GM19468 (cell line): ENCODE measurements around the gene ARHGDIG.
"Not testable (repeated sequence)": the region's sequence is repeated elsewhere in the genome, so short reads cannot be mapped to it uniquely, and the experiment has no call there.

Experiments used
- ATAC-seq: cut with Tn5 transposase; IDR thresholded peaks from one replicate; pipeline ENCODE4 v1.9.1; 2021; ENCODE audit warnings: mild to moderate bottlenecking, moderate library complexity, moderate number of reproducible peaks; ENCODE audit not compliant: unreplicated experiment; ENCODE audit errors: extremely low read depth

The ARHGDIG gene

DNA sequence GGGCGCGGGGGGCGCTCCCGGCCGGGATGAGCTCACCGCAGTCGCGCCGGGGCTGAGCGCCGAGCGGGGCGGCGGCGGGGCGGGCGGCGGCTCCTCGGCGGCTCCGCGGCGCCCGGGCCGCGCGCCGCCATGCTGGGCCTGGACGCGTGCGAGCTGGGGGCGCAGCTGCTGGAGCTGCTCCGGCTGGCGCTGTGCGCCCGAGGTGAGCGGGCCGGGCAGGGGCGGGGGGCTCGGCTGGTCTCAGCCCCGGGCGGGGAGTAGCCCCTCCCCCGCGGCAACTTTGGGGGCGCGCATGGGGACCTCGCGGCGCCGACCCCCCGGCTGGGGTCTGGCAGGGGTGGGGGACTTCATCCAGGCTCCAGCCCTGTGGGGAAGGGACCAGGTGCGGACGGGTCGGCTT lies at the start of gene ARHGDIG:
Gene ARHGDIG (plus strand): TSS at position 40 of the 400 bp plus-strand sequence. CDS start 90 bp downstream, at position 130.
- no peak for ATAC-seq

DNA sequence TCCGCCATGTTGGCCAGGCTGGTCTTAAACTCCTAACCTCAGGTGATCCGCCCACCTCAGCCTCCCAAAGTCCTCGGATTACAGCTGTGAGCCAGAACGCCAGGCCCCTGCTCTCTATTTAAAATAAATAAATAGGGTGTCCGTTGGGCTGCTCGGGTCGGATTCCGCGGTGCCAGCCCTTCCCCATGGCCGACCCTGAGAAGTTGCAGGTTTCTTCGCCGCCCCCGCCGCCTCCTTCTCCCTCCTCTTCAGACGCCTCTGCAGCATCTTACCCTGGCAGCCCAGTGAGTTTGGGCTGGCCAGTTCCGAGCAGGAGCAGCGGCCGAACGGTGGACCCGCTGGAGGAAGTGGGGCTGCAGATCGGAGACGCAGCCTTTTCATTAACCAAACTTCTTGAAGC lies 49.4 kb upstream of the ARHGDIG start:
- no peak for ATAC-seq

DNA sequence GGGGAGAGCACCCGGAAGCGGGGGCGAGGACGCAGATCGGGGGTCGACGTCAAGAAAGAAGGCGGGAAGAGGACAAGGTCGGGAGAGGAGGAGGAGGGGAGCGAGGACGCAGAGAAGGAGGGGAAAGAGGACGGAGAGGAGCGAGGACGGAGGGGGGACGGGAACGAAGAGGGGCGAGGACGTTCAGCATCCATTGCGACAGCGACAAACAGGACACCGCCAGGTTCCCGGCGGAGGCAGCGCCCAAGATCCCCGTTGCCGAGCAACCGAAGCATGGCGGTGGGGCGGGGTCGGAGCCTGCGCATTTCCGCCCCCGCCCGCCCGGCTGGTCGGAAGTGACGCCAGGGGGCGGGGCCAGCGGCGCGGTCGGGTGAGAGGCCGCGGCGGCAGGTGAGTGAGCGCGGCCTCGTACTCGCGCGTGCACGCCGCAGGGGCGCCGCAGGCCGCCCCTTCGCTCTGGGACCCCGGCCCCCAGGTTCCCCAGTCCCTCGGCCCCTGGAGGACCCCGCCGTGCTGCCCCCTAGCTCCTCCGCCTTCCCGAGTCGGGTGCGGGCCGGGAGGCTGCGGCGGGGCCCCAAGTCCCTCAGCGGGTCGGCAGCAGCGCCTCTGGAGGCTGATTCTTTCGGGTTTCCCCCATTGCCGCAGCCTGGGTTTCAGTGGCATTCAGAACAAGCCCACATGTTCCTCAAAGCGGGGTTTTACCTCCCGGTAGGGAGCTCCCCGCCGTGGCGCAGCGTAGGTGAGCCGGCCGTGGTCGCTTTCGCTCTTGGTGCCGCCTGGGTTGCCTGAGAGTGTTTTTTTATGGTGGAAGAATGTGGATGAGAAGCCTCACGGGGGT lies 45.7 kb upstream of the ARHGDIG start, which contains the start of gene FAM234A:
Gene FAM234A (plus strand): TSS at position 354 of the 838 bp plus-strand sequence. CDS start 19,593 bp downstream, outside the sequence.
- peak; percentile 43 for ATAC-seq

DNA sequence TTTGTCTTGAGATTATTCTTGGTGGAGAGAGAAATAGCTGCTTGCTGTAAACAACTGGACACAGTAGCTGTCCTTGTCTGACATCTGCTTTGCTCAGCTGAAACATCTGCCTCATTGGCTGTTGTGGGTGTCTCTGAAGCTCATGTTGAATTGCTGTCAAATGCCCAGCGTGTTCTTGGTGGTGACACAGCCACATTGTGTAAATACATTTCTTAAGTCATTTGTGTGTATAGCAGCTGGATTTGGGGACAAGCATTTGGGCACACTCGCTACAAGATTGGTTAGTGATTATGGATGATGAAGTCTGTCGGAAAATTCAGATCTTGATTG lies 40.5 kb upstream of the ARHGDIG start:
- ATAC-seq = no peak

DNA sequence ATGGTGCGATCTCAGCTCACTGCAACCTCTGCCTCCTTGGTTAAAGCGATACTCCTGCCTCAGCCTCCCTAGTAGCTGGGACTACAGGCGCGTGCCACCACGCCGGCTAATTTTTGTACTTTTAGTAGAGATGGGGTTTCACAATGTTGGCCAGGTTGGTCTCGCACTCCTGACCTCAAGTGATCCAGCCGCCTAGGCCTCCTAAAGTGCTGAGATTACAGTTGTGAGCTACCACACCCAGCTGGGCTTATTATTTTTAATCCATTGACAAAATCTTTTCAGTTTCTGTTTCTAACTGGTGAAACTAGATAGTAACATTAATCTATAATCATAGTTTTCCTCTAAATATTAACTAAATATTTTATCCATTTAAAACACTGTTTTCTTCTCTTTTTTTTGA lies 39.8 kb upstream of the ARHGDIG start:
- no peak for ATAC-seq

DNA sequence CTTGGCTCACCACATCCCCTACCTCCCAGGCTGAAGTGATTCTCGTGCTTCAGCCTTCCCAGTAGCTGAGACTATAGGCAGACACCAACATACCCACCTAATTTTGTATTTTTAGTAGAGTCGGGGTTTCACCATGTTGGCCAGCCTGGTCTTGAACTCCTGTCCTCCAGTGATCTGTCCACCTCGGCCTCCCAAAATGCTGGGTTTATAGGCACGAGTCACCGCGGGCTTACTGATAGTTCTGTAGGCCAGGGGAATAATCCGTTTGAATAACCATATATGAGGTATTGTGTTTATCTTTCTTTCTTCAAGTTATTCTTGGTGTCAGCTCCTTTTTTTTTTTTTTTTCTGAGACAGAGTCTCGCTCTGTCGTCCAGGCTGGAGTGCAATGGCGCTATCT lies 38.1 kb upstream of the ARHGDIG start:
- no peak for ATAC-seq

DNA sequence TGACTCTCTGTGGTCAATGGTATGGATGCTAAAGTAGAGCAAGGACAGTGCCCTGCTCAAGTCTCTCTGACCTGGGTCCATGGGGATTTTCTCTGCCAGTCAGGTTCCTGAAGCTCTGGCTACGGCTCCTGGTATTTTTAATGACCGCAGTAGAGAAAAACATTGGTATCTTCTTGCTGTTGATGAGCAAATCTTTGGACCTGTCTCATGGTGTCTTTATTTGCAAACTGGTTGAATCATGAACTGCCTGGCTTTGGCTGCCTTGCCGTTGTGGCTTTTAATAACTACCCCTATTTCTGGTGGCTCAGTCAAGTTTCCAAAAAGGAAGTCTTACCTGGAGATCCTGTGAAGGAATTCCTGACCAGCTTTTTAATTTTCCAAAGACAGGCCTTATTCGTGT lies 37.0 kb upstream of the ARHGDIG start:
- ATAC-seq = no peak

DNA sequence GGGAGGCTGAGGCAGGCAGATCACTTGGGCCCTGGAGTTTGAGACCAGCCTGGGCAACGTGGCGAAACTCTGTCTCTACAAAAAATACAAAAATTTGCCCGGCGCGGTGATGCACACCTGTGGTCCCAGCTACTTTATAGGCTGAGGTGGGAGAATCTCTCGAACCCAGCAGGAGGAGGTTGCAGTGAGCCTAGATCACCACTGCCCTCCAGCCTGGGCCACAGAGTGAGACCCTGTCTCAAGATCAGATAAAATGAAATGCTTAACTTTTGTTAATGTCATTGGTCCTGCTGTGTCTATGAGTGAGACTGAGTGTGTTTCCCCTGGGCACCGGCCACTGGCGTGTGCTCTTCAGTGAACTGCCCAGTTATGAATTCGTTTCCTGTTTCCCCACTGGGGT lies 35.3 kb upstream of the ARHGDIG start:
- ATAC-seq = no peak

DNA sequence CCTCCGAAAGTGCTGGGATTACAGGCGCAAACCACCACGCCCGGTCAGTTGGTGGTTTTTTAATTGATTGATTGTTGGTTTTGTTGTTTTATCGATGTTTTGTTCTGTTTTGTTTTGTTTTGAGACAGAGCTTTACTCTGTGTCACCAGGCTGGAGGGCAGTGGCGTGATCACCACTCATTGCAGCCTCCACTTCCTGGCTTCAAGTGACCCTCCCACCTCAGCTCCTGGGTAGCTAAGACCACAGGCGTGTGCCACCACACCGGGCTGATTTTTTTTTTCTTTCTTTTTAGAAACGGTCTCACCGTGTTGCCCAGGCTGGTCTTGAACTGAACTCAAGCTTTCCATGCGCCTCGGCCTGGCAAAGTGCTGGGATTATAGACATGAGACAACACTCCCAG lies 33.4 kb upstream of the ARHGDIG start:
- no peak for ATAC-seq

DNA sequence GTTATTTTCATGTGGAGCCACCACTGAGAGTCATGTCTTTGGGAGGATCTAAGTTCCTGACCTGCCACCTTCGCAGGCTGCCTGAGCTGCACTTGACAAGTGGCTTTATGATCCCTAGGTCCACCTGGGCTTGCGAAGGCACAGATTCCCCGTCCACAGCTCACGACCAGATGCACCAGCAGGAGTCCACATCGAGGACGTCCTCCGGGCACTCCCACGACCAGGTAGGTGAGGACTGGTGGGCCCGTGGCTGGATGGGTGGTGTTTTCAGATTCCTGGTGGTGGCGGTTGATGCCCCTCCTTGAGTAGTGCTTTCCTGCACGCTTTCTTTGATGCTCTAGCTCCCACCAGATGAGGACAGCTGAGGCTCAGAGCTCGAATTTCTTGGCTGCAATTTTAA lies 31.0 kb upstream of the ARHGDIG start:
- no peak for ATAC-seq

DNA sequence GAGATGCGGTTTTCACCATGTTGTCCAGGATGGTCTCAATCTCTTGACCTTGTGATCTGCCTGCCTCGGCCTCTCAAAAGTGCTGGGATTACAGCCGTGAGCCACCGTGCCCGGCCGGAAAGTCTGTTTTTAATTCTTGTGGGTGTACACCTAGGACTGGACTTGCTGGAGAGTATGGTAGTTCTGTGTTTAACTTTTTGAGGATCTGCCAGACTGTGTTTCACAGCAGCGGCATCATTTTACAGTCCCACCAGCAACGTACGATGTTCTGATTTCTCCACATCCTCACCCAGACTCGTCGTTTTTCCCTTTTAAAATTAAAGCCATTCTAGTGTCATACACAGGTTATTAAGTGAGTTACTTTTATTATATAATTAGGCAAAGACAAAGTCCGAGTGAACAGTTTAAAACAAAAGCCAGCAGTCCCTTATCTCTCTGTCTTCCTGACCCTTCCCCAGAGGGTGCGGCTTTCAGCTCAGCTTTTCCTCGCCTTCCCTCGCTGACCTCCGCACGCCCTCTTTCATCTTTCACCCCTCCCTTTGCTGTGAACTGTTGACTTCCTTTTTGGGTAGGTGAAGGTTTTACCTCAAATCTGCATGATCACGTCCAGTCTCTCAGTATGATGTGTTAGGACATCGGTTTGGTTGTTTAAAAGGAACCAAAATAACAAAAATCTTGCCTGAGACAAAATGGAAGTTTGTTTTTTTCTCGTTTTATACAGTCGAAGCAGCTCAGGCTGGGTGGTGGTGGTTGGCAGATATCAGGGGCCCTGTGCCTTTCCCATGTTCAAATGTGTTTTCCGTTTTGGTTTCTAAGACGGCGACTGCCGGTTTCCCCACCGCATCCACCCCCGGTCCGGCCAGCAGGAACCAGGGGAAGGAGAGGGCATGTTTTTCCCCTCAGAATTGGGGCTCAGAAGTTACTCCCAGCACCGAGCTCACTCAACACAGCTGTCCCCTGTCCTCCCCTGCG lies 27.7 kb upstream of the ARHGDIG start:
- ATAC-seq = no peak

DNA sequence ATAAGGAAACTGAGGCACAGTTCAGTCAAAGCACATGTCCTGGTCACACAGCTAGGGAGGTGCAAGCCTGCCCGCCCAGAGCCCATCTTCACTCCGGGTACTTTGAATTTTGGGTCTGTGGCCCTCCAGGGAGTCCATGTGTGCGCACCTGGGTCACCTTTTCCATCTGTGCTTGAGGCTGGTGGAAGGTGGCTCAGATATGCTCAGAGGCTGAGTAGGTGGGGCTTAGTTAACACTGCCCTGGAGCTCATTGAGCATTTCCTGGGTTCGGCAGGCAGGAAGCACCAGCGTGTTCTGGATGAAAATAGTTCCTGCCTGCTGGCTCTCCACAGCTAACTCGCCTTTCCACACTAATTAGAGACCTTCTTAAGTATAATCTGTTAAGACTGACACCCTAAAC lies 26.6 kb upstream of the ARHGDIG start:
- ATAC-seq = no peak

DNA sequence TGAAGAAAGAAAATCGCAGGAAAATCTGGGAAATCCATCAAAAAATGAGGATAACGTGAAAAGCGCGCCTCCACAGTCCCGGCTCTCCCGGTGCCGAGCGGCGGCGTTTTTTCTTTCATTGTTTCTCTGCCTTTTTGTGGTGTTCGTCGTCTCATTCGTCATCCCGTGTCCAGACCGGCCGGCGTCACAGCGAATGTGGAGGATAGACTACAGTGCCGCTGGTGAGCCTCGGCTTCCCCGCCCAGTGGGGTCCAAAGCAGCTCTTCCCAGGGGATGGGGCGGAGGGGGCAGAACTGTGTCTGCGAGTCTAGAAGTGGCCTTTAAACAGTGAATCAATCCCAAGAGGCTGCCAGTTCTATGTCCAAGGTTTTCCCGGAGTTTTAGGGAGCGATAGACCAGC lies 25.9 kb upstream of the ARHGDIG start:
- ATAC-seq = no peak

DNA sequence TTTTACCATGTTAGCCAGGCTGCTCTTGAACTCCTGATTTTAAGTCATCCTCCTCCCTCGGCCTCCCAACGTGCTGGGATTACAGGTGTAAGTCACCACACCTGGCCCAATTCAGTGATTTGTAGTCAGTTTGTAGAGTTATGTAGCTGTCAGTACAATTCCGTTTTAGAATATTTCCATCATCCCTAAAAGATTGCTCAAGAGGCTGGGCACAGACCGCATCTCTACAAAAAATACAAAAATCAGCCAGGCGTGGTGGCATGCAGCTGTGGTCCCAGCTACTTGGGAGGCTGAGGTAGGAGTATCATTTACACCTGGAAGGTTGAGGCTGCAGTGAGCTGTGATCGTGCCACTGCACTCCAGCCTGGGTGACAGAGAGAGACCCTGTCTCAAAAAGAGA lies 25.2 kb upstream of the ARHGDIG start:
- no peak for ATAC-seq

DNA sequence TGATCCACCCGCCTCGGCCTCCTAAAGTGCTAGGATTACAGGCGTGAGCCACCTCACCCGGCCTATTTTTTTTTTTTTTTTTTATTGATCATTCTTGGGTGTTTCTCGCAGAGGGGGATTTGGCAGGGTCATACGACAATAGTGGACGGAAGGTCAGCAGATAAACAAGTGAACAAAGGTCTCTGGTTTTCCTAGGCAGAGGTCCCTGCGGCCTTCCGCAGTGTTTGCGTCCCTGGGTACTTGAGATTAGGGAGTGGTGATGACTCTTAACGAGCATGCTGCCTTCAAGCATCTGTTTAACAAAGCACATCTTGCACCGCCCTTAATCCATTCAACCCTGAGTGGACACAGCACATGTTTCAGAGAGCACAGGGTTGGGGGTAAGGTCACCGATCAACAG lies 22.3 kb upstream of the ARHGDIG start:
- ATAC-seq = not testable (repeated sequence)

DNA sequence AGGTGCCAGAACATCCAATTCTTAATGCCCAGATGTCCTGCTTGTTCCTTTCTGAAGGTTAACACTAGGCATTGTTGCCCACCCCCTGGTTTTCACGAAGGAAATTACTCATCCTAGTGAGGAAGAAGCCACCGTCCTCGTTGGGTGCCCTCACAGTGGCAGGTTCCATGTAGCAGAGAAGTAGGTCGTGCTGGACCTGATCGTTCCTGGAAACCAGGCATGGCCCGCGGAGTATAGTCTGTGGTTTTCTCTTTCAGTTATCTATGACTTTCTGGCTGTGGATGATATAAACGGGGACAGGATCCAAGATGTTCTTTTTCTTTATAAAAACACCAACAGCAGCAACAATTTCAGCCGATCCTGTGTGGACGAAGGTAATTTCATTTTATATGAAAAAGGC lies 21.2 kb upstream of the ARHGDIG start:
- no peak for ATAC-seq

DNA sequence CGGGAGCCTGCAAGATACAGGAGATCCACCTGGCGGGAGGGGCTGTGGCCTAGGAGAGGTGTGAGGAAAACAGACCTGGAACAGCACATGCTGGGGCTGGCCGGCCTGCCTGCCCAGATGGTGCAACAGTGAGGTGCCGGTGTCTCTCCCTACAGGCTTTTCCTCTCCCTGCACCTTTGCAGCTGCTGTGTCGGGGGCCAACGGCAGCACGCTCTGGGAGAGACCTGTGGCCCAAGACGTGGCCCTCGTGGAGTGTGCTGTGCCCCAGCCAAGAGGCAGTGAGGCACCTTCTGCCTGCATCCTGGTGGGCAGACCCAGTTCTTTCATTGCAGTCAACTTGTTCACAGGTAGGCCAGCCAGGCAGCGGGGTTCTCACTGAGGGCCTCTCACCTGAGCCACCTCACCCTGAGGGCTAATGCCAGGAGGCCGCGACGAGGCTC lies 20.6 kb upstream of the ARHGDIG start:
- no peak for ATAC-seq

DNA sequence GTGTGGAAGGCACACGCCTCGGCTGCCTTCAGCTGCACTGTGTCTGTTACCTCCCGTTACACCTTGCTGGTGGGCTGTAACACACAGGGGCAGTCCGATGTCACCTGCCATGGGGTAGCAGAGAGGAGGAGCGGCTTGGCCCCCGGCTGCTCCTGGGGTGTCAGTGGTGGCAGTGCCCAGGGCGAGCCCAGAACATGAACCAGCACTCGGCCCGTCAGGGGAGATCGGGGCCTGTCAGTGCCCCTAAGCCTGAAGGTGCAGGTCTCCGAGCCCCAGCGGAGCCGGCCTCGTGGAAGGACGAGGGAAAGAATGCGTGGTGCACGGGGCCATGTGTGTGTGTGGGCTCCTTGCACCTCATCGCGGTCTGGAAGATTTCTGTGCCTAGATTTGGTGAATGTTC lies 20.1 kb upstream of the ARHGDIG start:
- ATAC-seq = no peak

DNA sequence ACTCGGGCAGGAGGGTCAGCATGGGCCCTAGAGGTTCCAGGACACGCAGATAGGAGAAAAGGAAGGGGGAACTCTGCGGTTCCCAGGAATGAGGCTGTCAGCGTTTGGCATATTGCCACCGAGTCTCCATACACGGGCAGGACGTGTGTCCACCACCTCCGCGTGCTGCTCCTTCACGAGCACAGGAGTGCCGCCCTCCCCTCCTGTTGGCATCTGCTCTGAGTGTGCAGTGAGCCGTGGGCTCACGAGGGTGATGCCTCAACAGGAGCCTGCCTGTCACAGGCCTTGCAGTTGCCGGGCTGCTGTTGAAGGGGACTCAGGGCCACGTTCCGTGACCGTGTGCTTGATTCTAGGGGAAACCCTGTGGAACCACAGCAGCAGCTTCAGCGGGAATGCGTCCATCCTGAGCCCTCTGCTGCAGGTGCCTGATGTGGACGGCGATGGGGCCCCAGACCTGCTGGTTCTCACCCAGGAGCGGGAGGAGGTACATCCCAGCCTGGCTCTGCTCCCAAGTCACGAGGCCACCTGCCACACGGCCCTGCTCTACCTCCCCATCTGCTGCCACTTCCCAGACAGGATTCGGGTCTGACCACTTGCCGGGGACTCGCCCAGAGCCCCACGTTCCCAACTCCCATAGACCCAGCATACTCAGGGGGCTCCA lies 19.2 kb upstream of the ARHGDIG start:
- no peak for ATAC-seq

DNA sequence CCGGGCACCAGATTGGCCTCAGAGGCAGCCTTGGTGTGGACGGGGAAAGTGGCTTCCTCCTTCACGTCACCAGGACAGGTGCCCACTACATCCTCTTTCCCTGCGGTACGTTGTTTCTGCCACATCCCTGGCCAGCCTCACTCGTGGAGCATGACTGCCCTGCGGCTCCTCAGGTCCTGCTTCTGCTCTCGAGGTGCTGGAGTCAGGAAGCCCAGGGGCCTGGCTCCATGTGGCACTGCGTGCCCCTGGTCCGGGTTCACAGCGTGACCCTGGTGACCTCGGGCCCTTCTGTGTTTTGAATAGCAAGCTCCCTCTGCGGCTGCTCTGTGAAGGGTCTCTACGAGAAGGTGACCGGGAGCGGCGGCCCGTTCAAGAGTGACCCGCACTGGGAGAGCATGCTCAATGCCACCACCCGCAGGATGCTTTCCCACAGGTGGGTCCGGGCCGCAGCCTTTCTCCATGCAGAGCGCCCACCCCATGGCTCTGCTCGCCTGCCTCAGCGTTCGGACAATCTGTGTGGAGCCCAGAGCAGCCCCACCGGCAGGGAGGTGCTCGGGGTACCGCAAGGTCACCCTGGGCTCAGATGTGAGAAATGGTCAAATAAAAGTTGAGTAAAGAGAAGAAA lies 18.2 kb upstream of the ARHGDIG start:
- no peak for ATAC-seq
